GM18499 (cell line): Measurements from ENCODE around the gene PIEZO2.

Experiments
- ATAC-seq: cut with Tn5 transposase; IDR thresholded peaks from one replicate; pipeline ENCODE4 v1.9.1; 2021; ENCODE audit warnings: moderate number of reproducible peaks; ENCODE audit not compliant: insufficient read depth, unreplicated experiment

PIEZO2 gene

DNA sequence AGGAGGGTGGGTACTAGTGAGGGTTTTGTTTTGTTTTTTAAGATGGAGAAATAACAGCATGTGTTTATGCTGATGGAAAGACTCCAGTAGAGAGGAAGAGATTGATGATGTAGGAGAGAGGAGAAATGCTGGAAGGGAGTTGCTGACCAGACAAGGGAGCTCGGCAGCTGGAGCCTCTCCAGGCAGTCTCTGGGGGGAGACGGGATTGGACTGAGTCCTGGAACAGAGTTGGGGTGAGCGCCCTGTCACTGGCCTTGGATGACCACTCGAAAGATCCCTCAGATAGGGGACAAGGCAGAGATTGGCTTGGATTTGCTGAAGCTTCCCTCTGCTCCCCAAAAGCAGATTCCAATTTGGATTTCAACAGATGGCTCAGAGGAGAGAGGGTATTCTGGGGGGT lies 425.9 kb downstream of the PIEZO2 start:
- ATAC-seq, result no peak

DNA sequence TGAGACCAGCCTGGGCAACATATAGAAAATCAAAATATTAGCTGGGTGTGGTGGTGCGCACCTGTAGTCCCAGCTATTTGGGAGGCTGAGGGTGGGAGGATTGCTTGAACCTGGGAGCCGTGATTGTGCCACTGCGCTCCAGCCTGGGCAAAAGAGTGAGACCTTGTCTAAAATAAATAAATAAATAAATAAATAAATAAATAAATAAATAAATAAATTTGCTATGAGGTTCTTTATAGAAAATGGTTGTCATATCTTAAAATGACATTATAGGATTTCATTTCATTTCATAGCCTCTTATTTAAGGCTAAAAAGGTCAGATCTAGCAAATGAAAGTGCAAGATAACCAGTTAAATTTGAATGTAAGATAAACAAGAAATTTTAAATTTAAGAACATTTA lies 430.6 kb downstream of the PIEZO2 start:
- ATAC-seq, result no peak

DNA sequence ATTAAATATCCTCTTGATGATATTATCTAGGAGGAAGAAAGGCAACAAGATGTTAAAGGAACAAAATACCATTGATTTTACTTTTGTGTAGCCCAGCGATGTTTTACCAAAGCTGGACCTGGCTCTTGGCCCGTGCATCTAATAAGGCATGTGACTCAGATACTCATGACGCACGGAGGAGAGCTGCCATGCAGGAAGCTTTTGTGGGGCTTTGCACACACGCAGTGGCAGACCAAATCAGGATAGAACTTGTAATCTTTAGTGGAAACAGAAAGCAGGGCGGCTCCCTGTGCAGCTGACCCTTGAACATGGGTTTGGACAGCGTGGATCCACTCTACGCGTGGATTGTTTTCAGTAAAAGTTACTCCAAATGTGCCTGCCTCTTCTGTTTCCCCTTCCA lies 433.6 kb downstream of the PIEZO2 start:
- no peak for ATAC-seq

DNA sequence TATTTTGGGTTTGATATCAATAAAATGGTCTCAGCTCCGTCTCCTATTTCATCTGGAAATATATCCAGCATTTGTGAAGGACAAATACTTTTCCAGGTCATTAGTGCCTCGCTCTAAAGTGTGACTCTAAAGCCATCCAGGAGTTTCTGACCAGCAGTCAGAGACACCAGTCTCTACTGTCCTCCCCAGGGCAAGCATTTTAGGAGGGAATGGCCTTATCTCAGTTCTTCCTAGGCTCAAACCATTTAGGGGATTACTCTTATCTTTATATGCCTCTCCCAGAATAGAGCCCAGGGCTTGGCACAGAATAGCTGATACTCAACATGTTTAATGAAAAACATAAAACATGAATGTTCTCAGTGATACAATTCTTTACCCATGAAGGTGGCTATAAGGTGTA lies 436.0 kb downstream of the PIEZO2 start:
- ATAC-seq, result no peak

DNA sequence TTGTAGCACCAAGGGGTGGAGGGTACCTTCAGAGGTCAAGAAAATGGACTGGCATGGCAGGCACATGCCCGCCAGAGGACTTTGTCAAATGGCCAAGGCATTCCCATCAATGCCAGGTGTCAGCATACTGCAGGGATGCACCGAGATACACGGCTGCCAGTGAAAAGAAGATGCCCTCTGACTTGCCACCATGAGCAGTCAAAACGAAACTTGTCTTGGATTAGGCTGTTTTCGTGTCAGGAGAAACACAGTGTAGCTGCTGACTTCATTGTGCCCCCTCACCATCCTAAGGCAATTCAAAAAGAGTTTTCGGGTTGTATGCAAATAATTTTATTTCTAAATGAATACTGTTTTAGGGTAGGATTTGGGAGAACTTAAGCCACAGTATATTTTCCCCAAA lies 442.1 kb downstream of the PIEZO2 start:
- ATAC-seq, result no peak

DNA sequence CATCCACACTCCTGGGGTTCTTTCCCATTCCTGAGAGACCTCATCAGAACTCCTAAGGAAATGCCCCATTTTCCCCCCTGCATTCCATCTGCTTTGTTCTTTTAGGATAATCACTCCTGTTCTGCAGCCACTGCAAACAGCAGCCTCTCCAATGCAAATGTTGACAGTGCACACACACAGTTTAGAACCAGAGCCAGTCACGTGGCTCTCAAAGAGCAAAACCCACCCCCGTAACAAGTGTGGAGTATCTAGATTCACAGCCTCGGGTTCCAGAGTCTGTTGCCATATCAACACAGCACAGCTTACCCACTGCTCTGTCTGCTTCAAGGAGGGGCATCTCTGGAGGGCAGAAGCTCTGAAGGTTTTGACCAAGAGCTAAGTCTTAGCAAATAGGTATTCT lies 443.6 kb downstream of the PIEZO2 start:
- ATAC-seq, result no peak

DNA sequence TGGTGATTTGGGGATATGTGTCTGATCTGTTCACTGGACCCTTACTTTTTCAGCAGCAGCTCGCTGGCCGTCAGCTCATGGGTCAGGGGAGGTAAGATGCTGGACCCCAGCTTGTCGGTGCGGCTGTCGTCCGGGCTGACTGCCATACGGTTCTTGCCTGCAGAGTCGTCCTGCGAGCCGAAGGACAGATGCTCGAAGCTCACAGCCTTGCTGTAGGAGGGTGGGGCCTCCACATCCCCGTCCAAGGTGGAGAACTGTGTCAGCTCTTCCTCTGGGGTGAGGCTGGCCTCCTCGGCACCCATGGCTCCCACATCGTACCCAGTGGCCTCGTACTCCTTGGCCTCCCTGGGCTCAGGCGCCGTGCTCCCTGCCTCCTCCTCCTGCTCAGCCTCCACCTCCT lies 444.1 kb downstream of the PIEZO2 start:
- ATAC-seq, result no peak

DNA sequence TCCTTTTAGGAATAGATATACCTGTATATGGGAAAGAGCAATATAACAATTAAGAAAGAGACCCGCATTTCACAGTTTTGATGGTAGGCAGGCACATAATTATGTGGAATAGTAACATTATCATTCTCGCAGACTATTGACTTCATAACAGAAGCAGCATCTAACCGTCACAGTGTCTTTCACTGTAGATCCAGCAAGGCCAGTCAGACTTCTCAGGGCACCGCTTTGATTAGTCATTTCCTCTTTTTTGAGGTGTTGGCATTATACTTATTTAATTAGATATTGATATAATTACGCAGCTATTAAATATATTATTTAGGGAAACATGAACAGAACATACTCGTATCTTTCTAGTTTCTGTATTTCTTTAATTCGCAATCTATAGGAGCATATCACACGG lies 447.2 kb downstream of the PIEZO2 start:
- no peak for ATAC-seq

DNA sequence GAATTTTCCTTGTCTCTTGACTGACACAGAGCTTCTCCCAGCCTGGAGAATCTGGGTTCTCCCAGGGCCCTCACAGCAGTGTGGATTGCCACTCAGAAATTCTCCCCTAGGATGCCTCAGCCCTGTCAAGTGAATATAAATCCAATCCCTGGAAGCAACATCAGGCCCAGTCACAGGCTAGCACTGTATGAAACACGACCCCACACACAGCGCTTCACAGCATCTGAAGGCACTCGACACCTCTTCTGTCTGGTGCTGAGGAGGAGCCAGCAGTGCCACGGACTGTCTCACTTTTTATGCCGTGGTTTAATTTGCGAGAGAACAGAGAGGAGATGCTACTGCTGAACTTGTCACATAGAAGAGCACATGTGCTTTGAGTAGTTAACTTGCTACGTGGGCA lies 459.0 kb downstream of the PIEZO2 start:
- no peak for ATAC-seq

DNA sequence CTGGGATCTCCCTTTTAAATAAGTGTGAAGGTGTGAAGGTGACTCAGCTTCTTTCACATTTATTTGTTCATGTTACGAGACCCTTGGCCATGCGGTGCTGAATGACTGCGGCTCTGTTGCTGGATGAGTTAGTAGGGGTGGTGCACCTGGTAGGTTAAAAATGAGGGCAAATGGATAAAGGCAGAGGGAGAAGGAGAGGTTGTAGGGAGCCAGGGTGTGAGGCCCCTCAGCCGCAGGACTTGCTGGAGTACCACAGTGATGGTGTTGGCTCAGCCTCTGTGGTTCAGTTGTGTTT lies 459.4 kb downstream of the PIEZO2 start:
- ATAC-seq, result no peak

DNA sequence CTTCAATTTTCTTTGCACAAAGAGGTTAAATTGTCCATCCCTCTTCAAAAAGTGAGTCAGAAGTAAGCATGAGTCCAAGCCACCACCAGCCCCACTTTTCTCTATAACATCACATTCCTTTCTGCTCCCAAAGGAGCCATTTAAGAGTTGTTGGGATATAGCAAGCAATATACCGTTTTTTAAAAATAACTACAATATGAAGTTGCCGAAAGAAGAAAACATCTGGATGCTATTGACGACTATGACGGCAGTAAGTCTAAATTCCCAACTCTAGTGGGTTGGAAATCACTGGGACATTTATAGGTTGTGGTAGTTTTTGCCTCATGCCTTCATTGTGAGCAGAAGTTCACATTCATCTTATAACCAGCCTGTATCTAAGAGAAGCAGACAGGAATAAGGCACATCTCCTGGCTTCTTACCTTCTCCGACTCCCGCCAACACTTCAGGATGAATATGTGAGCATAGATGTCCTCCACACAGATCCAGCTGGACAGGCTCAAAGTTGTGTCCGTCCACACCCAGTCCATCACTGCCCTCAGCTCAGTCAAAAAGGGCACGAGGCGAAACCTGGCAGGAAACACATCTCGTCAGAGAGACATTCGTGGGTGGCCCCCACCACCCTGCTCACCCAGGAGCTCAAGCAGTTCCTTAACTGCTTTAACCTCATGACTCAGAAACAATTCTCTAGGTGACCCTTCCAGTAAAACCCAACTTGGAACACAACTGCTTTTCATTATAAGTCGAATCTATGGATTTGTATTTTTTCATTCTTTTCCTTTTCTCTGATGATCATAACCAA lies 459.9 kb downstream of the PIEZO2 start:
- ATAC-seq, result no peak

DNA sequence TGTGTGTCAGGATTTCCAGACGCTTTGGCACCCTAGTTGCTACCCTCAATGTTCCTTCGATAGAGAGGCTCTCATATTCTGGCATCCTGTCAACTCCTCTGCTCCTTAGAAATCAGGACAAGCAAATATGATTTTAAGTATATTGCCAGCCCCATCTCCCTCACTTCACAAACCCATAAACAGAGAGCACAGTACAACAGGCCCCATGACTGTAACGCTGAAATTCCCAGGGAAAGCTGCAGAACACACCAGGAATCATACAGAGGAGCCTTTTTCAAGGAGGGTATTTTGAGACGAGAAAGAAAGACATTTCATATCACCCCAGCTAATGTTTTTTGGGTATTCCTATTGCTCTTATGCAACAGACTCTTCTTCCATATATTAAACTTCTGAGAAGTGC lies 460.6 kb downstream of the PIEZO2 start:
- ATAC-seq, result no peak

DNA sequence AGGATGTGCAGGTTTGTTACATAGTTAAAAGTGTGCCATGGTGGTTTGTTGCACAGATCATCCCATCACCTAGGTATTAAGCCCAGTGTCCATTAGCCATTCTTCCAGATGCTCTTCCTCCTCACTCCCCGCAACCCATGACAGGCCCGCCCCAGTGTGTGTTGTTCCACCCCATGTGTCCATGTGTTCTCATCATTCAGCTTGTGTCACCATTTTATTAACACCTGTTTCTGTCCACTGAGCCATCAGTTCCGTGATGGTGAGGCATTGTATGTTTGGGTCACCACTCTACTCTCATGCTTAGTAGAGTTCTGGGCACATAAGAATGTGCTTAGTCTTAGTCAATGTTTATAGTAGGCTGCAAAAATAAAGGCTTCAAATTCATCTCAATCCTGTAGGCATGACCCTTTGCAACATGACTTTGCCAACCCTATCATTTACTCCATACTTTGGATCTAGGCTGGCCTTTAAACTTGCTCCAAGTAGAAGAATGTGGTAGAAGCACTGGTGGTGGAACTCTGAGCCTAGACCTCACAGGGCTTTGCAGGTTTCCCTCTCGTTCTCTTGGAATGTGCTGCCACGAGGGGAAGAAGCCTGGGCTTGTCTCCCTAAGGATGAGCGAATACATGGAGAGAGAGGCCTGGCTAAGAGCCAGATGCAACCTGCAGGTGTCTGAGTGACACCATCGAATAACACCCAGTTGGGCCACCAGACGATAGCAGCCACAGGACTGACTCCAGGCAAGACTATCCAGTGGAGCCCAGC lies 462.0 kb downstream of the PIEZO2 start:
- no peak for ATAC-seq

DNA sequence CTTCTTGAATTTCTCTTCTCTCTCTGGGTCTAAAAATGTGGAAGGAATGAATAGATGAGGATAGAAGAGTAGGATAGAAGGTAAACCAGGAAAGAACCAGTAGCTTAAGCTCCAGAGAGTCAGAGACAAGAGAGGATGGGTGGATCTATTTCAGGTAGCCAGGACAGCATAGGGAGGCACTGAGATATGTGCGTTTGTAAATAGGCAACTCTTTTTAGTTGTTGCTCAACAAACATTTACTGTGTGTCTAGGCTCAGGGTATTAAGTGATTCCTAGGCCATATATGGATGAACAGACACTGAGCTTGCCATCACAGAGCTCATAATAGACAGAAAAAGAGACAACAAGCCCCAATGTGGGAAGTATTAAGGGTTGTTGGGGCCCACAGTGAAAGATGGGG lies 463.1 kb downstream of the PIEZO2 start:
- no peak for ATAC-seq

DNA sequence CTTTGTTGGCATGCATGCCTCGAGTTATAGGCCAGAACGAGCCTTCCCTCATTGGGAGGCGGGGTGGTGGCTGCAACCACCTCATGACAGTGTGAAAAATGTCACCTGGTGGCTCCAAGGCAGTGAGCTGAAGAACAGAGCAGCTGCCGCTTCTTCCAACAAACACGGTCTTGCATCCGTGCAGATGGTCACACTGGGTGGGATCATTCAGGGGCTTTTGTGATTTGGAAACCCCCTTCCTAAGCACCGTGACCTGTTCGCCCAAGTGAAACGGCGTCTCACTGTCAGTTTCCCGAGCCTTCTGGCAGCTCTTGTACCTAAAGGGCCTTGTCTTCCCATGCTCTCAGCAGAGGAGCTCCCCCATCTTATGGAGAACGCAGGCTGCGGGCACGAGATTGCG lies 463.9 kb downstream of the PIEZO2 start:
- ATAC-seq, result no peak

DNA sequence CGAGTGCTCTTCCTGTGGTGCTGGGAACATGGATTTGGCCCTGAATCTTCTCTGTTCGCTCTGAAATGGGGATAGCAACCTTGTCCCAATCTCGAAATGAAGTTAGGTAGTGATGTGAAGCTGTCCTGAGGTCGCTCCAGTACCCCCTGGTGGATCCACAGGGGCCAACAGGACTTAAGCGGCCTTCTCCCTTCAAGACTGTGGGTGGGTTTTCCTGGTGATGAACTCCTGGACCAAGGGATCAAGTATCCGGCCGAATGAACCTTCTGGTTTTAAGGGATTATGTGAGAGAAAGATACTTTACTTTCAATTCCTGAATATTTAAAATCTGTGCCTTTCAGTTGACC lies 467.0 kb downstream of the PIEZO2 start:
- ATAC-seq, result no peak

DNA sequence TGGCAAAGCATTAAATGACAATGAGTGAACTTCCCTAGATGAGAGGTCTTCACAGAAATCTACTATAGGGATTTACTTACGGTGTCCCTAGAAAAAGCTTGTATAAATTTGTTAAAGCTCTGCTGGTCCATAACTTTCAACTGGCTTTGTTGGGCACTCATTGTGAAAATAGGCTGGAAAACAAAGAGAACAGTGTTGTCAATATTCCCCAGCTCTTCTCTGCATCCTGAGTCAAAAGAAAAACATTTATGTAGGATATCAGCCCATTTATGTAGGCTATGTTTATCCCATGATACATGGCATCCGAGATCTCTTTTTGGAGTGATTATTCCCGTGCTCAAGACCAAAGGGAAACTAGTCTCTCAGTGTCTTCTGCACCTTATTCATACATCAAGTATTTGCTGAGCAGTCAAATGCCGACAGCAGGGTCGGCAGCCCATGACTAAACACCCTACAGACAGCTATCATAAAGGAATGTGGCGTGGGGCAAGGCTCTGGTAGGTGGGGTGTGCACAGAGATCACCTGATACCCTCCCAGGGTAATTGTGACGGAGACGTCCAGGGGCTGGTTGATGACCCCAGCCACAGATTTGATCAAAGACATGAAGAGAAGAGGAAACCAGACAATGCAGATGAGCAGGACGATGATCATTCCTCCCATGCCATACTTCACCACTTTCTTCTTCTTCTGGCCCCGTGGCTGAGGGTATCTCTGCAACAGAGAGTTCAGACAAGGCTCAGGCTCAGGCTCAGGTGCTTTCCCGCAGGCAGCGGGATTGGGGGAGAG lies 467.6 kb downstream of the PIEZO2 start:
- ATAC-seq, result no peak

DNA sequence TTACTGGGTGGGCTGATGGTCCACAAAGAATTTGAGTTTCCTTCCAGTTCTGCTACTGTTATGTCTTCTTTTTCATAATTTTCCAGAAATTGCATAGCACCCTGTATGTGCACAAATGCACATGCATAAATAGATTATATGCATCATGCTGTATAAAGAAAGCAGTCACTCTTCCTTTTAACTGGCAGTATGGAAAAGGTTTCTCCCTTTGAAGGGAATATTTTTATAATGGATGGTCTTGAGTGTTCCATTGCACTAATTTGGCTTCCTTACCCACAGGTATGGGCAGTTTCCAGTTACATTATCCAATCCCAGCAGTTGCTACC lies 469.1 kb downstream of the PIEZO2 start:
- ATAC-seq, result no peak

DNA sequence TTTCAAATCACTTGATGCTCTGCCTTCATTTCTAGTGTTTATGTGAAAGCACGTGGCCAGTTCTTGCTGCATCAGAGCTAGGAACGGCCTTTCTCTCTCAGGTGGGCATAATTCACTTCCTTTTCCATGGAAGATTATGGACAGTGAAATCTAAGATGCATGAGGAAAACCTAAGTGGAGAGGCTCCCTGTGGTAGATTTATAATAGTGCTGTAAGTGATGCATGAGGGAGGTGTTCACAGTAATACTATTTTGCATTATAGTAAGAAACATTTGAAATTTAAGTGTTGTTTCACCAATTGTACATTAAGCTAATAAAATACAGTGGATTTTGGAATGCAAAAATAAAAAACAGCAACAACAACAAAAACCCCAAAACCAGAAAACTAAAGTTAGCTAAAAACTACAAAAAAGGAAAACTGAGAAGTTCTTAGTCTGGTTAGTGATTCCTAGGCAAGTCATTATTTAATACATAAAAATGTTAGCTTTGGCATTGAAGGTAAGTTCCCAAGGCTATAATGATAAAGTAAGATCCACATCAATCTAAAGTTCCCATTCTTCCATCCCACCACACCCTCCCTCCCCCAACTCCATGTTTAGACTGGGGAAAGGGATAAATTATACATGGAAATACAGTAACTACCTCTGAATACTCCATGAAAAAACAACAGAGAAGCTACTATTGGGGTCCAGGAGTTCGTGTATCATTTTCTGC lies 469.7 kb downstream of the PIEZO2 start:
- no peak for ATAC-seq

DNA sequence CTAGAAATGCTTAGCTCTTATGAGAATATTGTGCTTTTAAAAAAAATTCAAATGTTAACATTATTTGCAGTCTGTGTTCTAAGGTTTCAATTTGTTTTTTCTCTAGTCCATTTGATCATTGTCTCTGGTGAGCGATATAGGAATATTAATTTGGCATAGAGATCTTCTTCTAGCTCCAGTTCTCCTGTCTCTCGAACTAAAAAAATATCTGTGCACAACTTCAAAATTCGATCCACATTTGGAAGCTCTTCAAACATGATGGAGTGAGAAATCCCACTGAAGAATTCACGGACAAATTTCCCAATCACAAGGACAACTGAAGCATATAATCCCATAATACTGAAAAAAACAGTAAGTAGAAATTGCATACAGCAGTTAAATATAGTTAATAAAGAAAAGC lies 477.9 kb downstream of the PIEZO2 start:
- ATAC-seq, result no peak

DNA sequence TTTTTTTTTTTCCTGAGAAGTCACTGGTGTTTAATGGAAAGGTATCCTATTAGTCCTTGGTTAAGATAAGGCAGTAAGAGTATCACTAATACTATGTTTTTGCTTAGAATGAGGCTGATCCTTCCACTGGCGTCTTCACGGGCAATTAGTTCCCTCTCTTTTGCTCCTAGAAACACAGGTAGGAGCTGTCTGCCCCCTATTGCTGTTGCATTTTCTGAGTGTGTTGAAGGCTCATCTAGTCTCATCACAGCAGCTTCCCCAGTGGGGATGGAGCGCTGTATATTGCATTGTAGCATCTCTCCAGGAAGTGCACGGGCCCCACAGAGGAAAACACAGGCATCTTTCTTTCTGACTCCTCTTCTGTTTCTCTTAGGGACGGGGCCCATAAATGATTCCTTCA lies 478.5 kb downstream of the PIEZO2 start:
- no peak for ATAC-seq
